H7 (cell line): ENCODE measurements around the gene CPLX4. TPM values are rescaled to one million over a fixed set of nuclear protein-coding genes. Genes with fewer than 3 reads are reported as not detected.

Experiments used
- DNase-seq: peaks from one replicate; pipeline ENCODE4 v3.0.0; 2012
- H3K27me3 ChIP-seq: 2 replicates; pipeline ENCODE4 v1.6.0; 2011; ENCODE audit warnings: mild to moderate bottlenecking, low read length; ENCODE audit not compliant: control insufficient read depth, insufficient read depth
- H3K36me3 ChIP-seq: replicated peaks from 2 replicates; pipeline ENCODE4 v1.5.1; 2011; ENCODE audit warnings: low read length; ENCODE audit not compliant: control insufficient read depth, insufficient read depth
- H3K4me3 ChIP-seq: 2 replicates; pipeline ENCODE4 v1.5.1; 2011; ENCODE audit warnings: low read depth, mild to moderate bottlenecking, control low read depth, low read length, moderate library complexity; ENCODE audit not compliant: insufficient read depth
- total RNA-seq: library from RNA; depleted of rRNA; stranded (reverse); fragments of >200 nt; shearing (Covaris generic); gene quantifications from 2 replicates; pipeline ENCODE4 v1.2.3, GENCODE V29; 2014

CPLX4 gene
- total RNA-seq, 1 experiment from 2014 or later: not detected

- peaks cover 5% of the 10 kb centered on the region; the same call in 1 of the 2 replicates for H3K27me3 ChIP-seq
Observed at GRCh38 chr18:59298871-59299270, 19.6 kb downstream of the CPLX4 start.

GRCh38 chr18:59293317-59293716 is 25.1 kb downstream of the CPLX4 start:
- H3K27me3 ChIP-seq: peaks cover 8% of the 10 kb centered on the region; the same call in 1 of the 2 replicates
- no peak overlapping the region for H3K4me3 ChIP-seq
- no peaks in the 10 kb centered on the region for H3K36me3 ChIP-seq
- no peak for DNase-seq

More at GRCh38 chr18:59298871-59299270, 19.6 kb downstream of the CPLX4 start:
- H3K4me3 ChIP-seq: no peak overlapping the region
- no peaks in the 10 kb centered on the region for H3K36me3 ChIP-seq
- no peak for DNase-seq

DNA sequence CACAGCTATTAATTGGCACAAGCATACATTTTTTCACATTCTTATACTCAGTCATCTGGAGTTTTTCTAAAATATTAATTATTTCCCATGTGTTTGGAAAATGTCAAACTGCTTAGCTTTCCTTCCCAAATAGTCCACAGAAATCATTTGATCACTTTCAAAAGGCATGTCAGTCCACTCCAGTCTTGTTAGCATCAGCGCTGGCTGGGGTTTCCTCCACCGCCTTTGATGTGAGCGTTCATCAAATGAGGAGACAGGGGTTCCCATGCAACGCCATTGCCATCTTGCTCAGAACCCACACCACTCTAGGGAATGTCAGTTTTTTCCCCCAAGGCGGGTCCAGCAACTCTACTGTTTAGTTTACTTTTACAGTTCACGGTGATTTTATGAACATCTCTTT is 32.1 kb downstream of the CPLX4 start:
- no peak overlapping the region for H3K4me3 ChIP-seq
- no peak for DNase-seq
- no peaks in the 10 kb centered on the region for H3K36me3 ChIP-seq
- H3K27me3 ChIP-seq: peaks cover 52% of the 10 kb centered on the region; the same call in 1 of the 2 replicates

GRCh38 chr18:59282341-59282740 is 36.1 kb downstream of the CPLX4 start:
- Histone ChIP-seq H3K36me3 (no peaks in the 10 kb centered on the region), H3K4me3 (no peak overlapping the region), H3K27me3 (peaks cover 86% of the 10 kb centered on the region)
- no peak for DNase-seq

GRCh38 chr18:59279722-59280121 is 38.7 kb downstream of the CPLX4 start:
- no peak overlapping the region for H3K4me3 ChIP-seq
- DNase-seq: no peak
- peaks cover 87% of the 10 kb centered on the region for H3K27me3 ChIP-seq
- no peaks in the 10 kb centered on the region for H3K36me3 ChIP-seq

DNA sequence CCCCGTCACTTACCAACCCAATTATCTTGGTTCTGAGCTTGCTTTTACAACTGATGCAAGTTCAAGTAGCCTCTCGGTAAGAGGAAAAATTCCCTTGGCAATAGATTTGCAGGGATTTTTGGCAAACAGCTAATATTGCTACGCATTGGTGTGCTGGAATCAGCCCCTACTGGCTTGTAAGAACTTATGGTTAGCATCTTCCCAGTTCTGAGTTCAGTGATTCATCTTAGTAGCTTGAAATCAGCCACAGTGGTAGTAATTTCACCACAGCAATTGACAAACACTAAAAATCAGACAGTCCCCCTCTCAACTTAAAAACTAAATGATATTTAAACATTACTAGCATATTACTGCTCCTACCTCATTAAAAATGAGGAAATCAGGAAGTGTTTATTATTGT is 39.3 kb downstream of the CPLX4 start:
- no peak for DNase-seq
- Histone ChIP-seq H3K4me3 (no peak overlapping the region), H3K27me3 (peaks cover 90% of the 10 kb centered on the region), H3K36me3 (no peaks in the 10 kb centered on the region)

DNA sequence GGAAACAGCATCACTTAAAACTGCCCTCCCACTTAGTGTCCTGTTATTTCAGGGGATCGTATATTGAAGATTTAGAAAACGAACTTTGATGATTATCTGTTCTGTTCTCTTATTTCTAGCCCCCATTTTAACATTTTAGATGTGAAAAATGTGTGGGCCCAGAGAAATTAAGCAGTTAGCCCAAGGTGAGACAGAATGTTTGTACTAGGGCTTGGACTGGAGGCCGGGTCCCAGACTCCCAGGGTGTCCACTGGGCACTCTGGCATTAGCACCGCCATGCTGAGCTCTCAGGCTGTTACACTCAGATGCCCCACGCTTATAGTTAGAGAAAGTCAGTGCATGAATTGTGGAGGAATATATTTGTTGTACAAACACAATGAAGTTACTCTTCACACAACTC is 39.7 kb downstream of the CPLX4 start:
- no peak overlapping the region for H3K4me3 ChIP-seq
- no peak for DNase-seq
- no peaks in the 10 kb centered on the region for H3K36me3 ChIP-seq
- H3K27me3 ChIP-seq: peaks cover 92% of the 10 kb centered on the region

DNA sequence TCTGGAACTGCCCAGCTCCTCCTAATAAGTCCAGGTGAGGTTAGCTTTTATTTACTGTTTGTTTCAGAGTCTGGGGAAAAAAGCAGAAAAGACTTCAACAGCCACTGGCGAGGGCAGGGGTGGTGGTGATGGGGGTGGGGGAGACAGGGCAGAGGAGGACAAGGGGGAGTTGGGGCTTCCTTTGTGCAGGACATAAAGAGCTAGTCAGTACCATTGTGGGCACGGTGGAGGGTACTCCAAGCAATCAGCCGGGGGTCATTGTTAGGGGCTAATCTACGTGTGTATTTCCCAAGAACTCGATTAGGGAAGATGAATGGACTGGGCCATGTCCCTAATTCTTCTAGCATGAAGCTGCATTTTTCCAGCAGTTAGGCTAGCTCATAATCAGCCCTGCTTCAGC is 42.4 kb downstream of the CPLX4 start:
- H3K27me3 ChIP-seq: peaks cover 98% of the 10 kb centered on the region
- peak; percentile 33 for DNase-seq

DNA sequence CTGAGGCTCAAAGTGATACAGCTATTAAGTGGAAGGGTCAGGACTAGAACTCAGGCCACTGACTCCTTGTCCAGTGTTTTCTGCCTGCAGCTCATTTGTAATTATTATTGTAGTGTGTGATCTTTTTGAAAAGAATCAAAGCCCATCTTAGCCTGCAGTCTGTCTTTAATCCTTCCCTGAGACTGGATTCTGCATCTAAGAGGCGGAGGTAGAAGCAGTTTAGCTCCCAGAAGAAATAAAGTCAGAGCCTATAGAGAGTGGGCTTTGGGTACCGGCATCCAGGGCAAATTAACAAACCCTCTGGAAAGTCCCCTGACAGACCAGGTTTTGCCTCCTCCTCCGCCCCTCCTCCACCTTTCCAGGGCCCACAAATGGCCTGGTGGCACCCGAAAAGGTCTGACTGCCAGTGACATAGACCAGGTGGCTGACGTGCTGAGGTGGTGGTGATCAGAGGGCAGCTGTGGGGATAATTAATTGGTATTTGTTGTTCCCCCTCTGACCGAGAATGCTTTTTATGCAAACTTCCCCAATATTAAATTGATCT is 43.0 kb downstream of the CPLX4 start:
- H3K27me3 ChIP-seq: peaks cover 98% of the 10 kb centered on the region
- H3K36me3 ChIP-seq: no peaks in the 10 kb centered on the region
- H3K4me3 ChIP-seq: no peak overlapping the region
- peak; percentile 36 for DNase-seq

More for the DNA sequence above, 42.4 kb downstream of the CPLX4 start:
- Histone ChIP-seq H3K36me3 (no peaks in the 10 kb centered on the region), H3K4me3 (no peak overlapping the region)

DNA sequence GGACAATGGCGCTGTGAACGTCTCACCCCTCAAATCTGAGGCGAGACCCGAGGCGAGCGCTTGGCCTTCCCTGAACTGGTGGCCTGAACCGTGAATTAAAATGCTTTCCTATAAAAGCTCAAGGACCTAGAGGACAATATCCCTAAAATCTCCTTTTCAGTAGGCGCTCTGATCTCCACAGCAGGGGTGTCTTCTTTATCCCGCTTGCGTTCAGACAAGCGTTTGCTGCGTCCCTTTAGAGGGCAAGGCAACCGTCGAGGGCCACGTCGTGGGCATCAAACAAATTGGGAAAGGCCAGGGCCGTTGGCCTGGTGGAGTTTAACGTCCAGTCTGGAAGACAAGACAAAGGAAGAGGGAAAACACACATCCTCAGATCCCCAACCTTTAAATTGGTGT is 43.9 kb downstream of the CPLX4 start:
- H3K27me3 ChIP-seq: peaks cover 99% of the 10 kb centered on the region
- peak; percentile 18 for DNase-seq
- H3K4me3 ChIP-seq: peak overlapping the region; percentile 55; the same call in 1 of the 2 replicates
- no peaks in the 10 kb centered on the region for H3K36me3 ChIP-seq

DNA sequence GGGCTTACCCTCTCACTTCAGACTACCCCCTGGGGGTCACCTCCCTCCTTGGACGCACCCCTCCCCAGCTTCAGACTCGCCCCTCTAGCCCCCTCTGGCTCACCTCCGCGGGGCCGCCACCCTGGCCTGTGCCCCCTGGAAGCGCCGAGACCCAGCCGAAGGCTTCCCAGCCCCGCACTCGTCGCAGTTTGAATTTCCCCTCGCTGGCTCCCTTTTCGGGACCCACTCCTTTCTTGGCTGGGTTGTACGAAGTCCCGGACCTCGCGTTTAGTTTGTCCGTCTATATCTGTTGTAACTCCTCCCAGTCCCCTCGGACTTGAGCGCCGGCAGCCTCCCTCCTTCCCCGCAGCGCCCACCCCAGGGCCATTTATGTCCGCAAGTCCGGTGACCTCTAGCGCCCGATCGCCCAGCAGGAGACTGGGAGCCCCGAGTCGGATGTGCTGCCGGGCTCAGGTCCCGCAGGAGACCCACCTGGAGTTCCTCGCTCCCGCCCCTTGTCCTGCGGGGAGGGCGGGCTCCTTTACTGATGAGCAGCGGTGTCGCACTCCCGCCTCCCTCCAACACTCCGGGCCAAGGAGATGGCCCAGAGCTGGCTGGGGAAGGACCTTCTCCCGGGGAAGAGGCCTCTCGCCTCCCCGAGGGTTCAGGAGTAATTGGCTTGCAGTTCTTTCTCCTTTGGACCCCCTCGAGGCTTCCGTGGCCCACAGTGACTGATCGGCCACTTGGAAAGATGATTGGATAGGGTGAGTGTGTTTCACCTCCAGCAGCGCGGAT is 44.5 kb downstream of the CPLX4 start:
- DNase-seq: peak; percentile 80
- Histone ChIP-seq H3K36me3 (no peaks in the 10 kb centered on the region), H3K4me3 (peak overlapping the region; percentile 55), H3K27me3 (peaks cover 97% of the 10 kb centered on the region)

DNA sequence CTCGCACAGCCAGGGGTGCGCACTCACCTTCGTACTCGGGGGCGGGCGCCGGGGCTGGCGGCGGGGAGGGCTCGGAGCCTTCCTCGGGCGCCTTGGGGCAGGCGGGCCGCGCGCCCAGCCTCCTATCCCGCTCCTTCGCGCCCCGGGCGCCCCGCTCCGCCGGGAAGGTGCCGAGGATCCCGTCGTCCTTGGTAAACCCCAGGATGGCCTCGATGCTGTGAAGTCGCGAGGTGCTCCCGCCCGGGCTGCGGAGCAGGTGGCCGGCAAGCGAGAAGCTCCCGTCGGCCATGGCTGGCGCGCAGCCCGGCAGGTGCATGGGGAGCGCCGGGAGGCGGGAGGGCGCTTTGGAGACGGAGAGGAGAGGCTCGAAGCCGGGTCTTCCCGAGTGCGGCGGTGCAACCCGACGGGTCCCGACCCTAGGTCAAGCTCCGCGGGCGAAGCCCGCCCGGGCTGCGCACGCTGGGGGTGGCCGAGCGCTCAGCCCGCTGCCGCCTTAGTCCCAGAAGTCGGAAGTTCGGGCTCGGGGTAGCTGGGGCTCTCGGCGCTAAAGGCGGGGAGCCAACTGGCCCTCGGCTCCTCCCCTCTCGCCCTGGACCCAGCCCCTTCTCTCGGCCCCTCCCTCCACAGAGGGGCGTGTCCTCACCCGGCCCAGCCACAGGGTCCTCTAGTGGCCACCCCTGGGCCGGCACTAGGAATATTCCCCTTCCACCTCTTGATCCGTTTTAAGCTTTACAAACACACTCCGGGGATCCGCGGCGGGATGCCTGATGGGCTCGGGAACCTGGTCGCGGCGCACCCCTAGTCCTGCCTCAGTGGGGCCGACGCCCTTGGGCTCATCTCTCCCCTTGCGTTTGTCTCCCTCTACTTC is 45.3 kb downstream of the CPLX4 start, which contains the start of gene RAX:
TSS of gene RAX (minus strand) at position 564 of the 868 bp plus-strand sequence. CDS start at position 316, 248 bp downstream.
- Histone ChIP-seq H3K36me3 (no peaks in the 10 kb centered on the region), H3K27me3 (peaks cover 97% of the 10 kb centered on the region), H3K4me3 (peak within 1 kb of the TSS; percentile 55)
- DNase-seq: peak; percentile 98

- no peaks in the 10 kb centered on the region for H3K36me3 ChIP-seq
- peaks cover 97% of the 10 kb centered on the region for H3K27me3 ChIP-seq
- peak; percentile 70 for DNase-seq
- H3K4me3 ChIP-seq: peak overlapping the region; percentile 55; the same call in 1 of the 2 replicates
Observed at GRCh38 chr18:59272221-59272888, 46.1 kb downstream of the CPLX4 start.

DNA sequence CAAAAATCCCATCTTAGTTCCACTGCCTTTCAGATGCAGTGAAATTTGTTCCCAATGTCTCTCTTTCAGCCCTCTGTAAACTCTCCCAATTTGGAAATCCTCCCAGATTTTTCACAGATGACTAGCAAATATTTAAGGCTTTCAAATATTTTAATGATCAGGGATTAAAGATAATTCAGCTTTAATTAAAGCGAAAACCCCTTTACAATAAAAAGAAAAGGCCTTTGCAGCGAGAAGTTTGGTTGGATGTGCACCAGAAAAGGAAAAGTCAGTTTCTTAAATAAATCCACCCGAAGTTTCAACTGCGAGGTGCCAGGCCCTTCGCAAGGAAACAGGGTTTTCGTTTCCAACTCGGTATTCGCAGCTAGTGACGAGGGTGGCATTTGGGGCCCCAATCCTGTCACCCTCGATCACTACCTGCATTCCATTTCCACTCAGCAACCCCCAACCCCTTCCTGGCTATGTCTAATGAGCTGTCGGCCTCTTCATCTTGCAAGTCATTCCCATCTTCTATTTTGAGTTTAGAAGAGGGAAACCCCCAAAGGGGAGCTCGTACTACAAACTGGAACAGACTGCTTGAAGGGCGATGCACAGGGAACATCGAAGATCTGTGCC is 46.7 kb downstream of the CPLX4 start:
- peak; percentile 24 for DNase-seq
- Histone ChIP-seq H3K27me3 (peaks cover 97% of the 10 kb centered on the region), H3K36me3 (no peaks in the 10 kb centered on the region), H3K4me3 (peak overlapping the region; percentile 55; the same call in 1 of the 2 replicates)
